Fibroblast of skin of right quadriceps (primary cell): Measurements from ENCODE around the gene CEACAM21.

Experiments used
- DNase-seq: peaks from one replicate; pipeline ENCODE4 v3.0.0-alpha.2; 2013

Gene CEACAM21

GRCh38 chr19:41575998-41576397 is at the start of gene CEACAM21:
Gene CEACAM21 (plus strand): TSS chr19:41576166. CDS start chr19:41576275, 109 bp downstream.
- DNase-seq, result no peak

DNA sequence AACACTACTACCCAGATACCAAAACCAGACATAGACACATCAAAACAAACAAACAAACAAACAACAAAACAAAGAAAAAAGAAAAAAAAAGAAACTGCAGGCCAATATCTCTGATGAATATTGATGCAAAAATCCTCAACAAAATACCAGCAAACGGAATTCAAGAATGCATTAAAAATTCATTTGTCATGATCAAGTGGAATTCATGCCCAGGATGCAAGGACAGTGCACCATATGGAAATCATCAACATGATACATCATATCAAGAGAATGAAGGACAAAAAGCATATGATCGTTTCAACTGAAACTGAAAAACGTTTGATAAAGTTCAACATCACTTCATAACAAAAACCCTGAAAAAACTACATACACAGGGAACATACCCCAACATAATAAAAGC is 48.9 kb upstream of the CEACAM21 start:
- no peak for DNase-seq

- no peak for DNase-seq
Measured at GRCh38 chr19:41528106-41528505, 47.9 kb upstream of the CEACAM21 start.

GRCh38 chr19:41529484-41530183 is 46.3 kb upstream of the CEACAM21 start:
- DNase-seq, result no peak

- no peak for DNase-seq
Measured at GRCh38 chr19:41530184-41530534, 45.8 kb upstream of the CEACAM21 start.

DNA sequence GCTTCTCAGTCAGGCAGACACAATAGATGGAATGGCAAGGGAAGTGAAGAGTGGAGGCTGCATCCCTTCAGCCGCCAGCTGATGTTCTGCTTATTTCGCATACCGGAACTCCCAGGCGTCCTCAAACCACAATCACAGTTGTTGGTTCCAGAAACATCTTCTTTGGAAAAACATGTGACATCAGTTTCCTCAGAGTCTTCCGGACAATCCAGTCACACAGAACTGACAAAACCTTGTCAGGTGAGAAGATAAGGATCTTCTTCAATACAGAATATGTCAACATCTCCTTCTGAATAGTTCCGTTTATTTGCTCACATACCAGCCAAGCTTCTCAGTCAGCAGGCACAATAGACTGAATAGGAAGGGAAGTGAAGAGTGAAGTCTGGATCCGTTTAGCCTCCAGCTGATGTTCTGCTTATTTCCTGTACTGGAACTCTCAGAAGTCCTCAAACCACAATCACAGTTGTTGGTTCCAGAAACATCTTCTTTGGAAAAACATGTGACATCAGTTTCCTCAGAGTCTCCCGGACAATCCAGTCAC is 45.1 kb upstream of the CEACAM21 start:
- no peak for DNase-seq

- DNase-seq, result peak; percentile 52
Measured at GRCh38 chr19:41531438-41532311, 44.3 kb upstream of the CEACAM21 start.

GRCh38 chr19:41532526-41532925 is 43.4 kb upstream of the CEACAM21 start:
- no peak for DNase-seq

GRCh38 chr19:41533671-41534215 is 42.2 kb upstream of the CEACAM21 start:
- no peak for DNase-seq

- DNase-seq, result no peak
Measured at GRCh38 chr19:41535029-41535622, 40.8 kb upstream of the CEACAM21 start.

- DNase-seq, result peak; percentile 2
Measured at GRCh38 chr19:41537789-41538188, 38.2 kb upstream of the CEACAM21 start.

- peak; percentile 7 for DNase-seq
Measured at GRCh38 chr19:41540041-41540695, 35.8 kb upstream of the CEACAM21 start.

DNA sequence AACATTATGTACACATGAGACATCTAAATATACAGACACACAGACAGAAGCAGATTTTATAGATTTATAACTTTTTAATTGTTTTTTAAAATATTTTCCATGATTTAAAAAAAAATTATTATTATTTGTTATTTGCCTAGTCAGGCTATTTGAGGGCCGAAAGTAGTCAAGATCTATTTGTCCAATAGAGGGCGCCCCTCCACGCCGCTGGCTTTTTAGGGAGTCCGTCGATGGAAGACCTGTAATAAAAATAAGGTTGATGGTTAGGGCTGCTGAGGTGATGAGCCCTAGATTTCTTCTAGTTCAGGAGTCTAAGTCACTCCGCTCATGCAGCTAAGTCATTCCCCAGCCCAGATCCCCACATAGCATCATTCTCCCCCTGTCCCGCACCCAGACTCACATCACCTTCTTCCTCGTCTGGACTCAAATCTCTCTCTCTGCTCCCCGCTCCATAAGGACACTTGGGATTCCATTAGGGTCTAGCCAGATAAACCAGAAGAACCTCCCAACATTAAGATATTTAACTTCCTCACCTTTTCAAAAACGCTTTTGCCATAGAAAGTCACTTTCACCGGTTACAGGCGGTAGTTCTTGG is 33.9 kb upstream of the CEACAM21 start:
- DNase-seq, result peak; percentile 7

GRCh38 chr19:41542622-41543021 is 33.3 kb upstream of the CEACAM21 start:
- DNase-seq, result no peak

- DNase-seq, result no peak
Measured at GRCh38 chr19:41543582-41543981, 32.4 kb upstream of the CEACAM21 start.

- no peak for DNase-seq
Measured at GRCh38 chr19:41545547-41545946, 30.4 kb upstream of the CEACAM21 start.

GRCh38 chr19:41546386-41546789 is 29.6 kb upstream of the CEACAM21 start:
- DNase-seq, result no peak

DNA sequence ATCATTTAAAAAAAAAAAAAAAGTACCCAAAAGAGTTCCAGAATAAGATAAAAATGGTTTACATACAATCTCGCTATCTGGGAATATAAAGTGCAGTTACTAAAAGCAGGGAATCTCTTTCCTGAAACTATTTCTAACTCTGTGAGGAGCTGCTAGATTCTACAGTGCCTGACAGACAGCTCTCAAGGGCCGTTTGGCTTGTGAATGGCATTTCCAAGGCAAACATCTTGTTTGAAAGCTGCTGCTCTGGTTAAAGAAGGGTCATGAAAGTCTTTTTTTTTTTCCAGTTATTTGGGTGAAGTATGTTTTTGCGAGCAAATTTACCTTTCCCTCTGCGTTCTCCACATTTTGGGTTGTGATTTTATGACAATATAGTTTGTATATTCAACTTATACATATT is 29.0 kb upstream of the CEACAM21 start:
- no peak for DNase-seq

- no peak for DNase-seq
Measured at GRCh38 chr19:41547569-41547968, 28.4 kb upstream of the CEACAM21 start.

GRCh38 chr19:41548047-41548446 is 27.9 kb upstream of the CEACAM21 start:
- no peak for DNase-seq

DNA sequence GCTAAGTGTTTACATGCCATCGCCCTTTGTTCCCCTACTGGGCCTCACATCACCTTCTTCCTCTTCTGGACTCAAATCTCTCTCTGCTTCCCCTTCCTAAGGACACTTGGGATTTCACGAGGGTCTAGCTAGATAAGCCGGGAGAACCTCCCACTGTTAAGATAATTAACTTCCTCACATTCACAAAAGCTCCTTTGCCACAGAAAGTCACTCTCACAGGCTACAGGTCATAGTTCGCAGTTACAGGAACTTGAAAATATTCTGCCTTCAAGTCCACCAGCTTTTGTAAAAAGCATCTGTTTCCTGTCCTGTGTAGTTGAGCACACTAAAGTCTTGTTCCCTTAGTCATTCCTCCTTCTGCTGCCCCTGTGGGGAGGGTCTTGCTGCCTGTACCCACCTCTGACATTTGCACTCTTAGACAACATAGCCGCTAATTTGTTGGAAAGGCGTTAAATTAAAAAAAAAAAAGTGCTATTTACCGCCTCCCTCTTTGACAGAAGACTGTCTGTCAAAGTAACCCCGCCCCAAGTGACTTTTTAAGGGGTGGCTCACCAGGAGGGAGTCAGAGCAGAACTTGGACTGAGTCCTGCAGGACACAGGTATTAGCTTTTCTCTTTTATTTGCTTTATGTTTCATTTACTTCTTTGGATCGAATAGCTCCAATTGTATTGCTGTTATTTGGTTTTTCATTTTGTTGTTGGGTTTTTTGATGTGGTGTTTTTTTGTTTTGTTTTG is 26.8 kb upstream of the CEACAM21 start:
- no peak for DNase-seq

DNA sequence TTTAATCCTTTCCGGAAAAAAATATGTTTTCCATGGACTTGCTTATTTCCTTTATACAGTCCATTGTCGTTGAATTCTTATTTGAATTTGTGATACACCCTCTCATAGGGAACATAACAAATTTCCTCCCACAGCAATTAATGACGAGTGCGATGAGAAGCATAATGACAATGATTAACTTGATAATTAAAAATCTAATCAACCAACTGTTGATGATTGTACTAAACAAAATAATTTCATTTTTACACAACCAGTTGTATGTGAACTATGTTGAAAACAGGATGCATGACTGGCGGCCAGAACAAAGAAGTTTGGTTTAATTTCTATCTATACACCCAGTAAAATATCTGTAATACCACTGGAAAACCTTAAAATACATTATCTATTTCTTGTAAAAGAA is 26.1 kb upstream of the CEACAM21 start:
- DNase-seq, result no peak
